GM18858 (cell line): ENCODE measurements around the gene COL23A1.

ENCODE experiments used
- ATAC-seq: cut with Tn5 transposase; IDR thresholded peaks from one replicate; pipeline ENCODE4 v1.9.1; 2021; ENCODE audit not compliant: unreplicated experiment

COL23A1 gene

GRCh38 chr5:178291161-178291561 is 299.0 kb downstream of the COL23A1 start:
- no peak for ATAC-seq

DNA sequence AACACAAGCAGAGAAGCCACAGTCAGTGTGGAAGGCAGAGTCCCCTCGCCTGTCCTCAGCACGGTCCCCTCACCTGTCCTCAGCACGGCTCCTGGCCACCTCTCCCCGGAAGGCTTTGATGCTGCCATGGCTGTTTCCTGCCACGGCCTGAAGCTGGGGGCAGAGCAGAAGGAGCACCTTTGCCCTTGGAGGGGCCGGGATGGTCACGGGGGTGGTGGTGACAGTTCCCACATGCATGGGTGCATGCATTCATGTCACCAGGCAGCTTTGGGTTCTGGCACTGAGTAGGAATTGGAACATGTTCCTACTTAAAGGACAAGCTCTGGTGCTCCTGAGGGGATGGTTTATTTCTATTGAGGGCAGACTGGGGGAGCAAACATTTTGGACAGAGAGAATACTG is 299.8 kb downstream of the COL23A1 start:
- no peak for ATAC-seq

DNA sequence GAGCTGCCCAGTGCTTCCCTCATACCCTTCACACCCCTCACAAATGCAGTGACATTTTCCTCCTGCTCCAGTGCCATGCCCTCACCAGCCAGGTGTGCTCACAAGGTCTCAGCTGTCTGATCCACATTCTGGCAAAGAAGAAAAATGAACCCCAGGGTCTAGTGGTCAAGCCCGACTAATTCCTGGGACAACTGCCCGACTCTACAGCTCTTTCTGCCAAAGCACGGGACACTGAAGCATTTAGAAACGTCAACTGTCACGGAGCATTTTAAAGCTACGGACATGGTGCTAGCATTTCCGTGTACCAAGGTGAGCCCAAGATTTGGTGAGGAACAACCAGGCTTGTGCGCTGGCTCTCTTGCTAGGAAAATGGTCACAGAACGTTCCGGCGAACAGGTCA is 300.8 kb downstream of the COL23A1 start:
- ATAC-seq: no peak

DNA sequence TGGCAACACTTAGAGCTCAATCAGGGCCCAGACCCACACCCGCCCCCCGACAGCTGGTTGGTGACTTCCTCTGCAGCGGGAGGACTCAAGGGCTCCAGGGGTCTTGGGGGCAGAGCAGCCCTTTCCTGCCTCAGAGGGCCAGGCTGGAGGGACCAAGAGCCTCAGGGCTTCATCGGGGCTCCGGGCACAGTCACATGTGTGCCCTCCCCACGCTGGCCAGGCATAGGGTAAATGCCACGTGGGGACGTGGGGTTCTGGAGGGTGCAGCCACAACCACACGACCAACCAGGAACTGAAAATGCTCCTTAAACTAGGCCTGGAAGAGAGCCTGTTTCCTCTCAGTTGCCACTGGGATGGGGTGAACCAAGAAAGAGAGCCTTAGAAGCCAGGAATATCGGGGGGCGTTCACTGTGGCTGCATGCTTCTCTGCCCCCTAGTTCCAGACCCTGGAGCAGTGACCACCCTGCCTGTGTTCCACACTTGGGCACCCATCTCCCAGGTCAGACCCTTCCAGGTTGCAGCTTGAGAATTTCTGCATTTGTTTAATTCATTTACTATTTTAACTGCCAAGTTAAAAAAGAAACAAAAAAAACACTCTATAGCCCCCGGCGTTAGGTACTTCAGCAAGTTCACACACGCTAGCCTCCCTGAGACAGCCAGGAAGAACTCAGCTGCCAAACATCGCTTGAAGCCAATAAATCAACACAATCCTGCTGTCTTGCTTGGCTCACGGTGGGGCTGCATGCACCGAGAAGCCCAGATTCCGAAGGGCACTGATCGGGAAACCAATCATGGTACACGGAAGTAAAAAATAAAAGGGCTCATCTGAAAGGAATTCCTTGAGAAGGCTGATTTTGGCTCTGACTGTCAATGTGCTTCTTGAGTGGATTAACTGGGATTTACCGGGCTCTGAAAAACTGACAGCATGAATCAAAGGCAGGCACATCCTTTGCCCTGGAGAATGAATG is 301.5 kb downstream of the COL23A1 start:
- no peak for ATAC-seq

DNA sequence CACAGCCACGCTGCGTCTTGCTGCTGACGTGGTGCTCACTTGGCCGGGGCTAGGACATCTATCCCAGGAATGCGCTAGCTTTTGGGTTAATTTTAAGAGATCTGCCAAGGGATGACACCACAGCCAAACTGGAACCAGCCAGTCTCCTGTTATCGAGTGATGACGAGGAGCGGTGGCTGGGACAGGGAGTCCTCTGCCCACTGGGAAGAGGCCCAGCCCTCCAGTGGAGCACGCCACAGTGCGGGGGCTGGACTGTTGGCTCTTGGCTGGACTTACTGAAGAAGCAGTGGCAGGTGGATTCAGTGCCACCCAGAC is 302.4 kb downstream of the COL23A1 start:
- no peak for ATAC-seq

GRCh38 chr5:178287091-178287790 is 303.0 kb downstream of the COL23A1 start:
- ATAC-seq: no peak

DNA sequence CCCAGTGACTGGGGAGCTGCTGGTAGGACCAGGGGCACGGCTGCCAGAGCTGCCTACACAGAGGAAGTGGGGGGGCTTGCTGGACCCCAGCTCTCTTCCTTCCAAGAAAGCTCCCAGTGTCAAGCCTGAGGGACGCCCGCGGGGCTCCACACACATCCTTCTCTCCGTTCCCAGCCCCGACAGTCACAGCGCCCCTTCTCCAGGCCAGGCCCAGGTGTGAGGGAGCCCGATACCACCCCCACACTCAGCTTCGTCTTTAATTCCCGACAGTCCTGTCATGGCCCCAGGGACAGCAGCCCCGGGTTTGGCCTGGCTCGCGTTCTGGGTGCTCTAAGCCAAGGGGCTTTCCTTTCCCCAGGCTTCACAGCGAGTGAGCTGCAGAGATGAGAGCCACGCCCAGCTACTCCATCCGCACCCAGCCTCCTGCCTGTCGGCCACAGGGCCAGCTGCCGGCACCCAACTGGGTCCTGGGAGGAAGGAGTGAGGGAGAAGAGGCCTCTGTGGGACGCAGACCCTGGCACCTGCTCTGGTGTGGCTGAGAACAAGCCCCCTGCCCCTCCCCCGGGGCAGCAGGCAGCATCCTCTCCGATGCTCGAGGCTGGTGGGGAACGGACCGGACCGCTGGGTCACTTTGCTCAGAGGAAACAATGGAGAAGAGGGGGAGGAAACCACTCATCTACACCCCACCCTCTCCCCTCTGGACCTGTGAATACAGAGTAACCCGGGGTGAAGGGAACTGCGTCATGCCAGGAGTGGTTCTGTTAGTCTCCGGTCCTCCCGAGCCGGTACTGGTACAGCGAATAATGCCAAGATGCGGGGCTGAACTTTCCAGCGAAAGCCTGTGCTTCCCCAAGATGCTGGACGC is 303.7 kb downstream of the COL23A1 start:
- no peak for ATAC-seq

DNA sequence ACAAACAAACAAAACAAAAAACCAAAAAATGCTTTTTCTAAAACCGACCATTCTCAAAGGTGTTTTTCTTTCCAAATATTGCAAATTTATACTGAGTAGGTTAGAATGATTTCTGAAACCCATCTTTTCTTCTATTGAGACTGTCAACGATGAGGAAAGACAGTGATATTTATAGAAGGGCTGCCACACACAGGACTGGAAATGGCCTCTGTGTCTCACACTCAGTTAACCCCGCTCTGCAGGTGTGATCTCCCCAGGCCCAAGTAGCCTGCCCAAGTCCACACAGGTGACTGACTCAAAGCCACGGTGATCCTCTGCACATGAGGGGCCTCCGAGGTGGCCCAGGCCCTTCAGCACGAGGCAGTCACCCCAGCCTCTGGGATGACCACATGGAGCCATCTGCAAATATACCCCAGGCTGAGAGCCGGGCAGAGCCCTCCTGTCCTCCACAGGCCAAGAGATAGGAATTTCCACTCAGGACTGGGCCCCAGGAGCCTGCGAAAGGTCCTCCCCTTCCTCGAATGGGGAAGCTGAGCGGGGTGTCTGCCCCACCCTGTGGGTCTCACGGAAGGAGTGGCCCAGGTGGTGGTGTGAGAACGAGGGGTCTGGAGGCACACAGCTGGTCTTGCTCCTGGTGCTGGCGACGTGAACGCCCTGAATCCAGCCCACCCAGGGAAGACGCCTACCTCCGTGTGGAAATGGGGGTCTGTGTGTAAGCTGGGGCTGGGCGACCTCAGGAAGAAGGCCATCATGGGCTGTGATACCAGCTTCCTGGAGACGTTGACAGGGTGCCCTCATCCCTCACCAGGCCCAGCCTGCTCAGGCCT is 304.6 kb downstream of the COL23A1 start:
- no peak for ATAC-seq

- no peak for ATAC-seq
Observed at GRCh38 chr5:178284996-178285395, 305.2 kb downstream of the COL23A1 start.

DNA sequence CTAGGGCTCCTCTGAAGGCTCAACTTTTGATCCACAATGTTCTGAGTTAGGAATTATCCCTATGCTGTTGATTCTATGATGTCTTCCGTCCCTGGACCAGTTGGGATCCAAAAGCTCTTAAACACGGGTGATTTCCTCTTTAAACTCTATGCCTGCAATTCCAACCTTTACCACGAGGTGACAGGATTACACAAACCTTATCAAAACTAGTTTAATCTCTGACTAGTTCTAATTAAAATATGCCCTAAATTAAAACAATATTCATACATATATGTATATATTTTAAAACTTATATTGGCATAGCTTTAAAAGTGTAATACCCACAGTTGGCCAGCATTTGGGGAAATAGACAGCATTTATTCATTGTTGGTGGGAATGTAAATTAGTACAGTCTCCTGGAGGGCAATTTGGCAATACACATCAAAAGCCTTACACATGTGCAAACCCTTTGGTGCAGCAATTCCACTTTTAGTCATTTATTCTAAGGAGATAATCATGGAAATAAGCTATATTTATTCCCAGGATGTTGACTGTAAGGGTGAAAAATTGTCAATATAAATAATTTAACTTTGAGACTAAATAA is 306.0 kb downstream of the COL23A1 start:
- ATAC-seq: no peak

- ATAC-seq: no peak
Observed at GRCh38 chr5:178283520-178283919, 306.7 kb downstream of the COL23A1 start.

DNA sequence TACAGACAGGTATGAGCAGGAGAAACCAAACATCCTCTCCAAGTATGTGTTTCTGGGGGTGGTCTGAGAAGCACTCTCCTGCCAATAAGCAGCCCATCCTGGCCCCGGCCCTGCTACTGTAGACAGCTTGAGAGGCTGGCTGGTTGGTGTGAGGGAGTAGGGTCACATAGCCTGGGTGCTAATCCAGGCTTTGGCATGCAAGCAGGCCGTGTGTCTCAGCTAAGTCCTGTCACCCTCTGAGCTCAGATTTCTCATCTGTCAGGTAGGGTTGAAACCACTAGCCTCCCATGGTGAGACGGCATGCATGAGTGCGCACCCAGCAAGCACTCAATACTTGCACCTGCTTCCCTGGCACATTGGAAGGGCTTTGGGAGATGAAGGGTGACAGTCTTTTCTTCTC is 307.8 kb downstream of the COL23A1 start:
- ATAC-seq: no peak

DNA sequence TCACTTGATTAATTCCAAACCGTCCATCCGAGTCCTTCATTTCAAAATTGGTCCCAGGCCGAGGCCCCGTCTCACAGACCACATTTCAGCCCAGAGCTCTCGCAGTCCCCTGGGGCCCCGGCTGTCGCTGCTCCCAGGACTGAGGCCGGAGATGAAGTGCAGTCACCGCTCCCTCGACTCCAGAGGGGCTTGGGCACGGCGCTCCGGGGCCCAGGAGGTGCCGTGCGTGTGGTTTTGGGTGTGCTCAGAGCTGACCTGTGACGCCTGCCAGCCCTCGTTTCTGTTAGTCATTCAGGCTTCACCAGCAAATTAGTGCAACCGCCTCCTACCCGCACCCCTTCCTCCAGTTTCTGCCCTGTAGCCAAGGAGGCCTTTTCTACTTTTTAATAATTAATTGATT is 308.9 kb downstream of the COL23A1 start:
- no peak for ATAC-seq

GRCh38 chr5:178280631-178281030 is 309.6 kb downstream of the COL23A1 start:
- ATAC-seq: no peak

- ATAC-seq: no peak
Observed at GRCh38 chr5:178279723-178280438, 310.3 kb downstream of the COL23A1 start.

- no peak for ATAC-seq
Observed at GRCh38 chr5:178279026-178279722, 311.0 kb downstream of the COL23A1 start.

DNA sequence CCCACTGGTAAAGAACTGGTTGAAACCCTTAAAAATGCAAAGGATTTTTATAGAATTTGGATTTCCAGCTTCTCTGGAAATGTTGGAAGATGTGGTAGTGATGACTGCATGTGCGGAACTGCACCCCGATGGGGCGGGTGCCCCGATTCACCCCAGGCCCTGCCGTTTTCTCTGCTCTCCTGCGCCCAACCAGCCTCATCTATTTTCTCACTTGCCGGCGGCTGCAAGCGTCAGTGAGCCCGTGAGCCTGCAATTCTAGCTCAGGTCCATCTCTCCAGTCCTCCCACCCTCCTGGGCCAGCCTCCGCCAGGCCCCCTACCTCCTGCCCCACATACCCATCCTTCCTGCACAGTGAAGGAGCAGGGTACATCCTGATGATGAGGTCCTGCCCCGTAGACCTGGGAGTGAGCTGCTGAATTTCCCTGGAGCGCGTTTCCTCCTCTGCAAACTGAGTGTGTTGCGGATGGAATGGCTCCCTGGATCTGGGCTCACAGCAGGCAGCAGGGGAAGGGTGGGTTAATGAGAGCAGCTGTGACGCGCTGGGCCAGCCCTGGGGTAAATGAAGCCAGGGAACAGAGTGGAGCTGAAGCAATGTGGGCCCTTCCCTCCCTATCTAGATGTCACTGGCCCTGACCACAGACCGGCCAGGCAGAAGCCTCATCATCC is 311.7 kb downstream of the COL23A1 start:
- ATAC-seq: no peak

GRCh38 chr5:178277866-178278265 is 312.3 kb downstream of the COL23A1 start:
- ATAC-seq: no peak
